GM23248 (cell line): ENCODE results near the gene LGALS7B.
"Not testable (repeated sequence)": the region's sequence is repeated elsewhere in the genome, so short reads cannot be mapped to it uniquely, and the experiment has no call there.

ENCODE experiments used
- EZH2 ChIP-seq: fragments of 200-600 bp; sonication (generic); IDR thresholded peaks from 2 replicates; pipeline ENCODE4 v1.6.1; 2018; ENCODE audit warnings: antibody characterized with exemption, mild to moderate bottlenecking; ENCODE audit not compliant: insufficient read depth, poor library complexity, severe bottlenecking
- EZH2phosphoT487 ChIP-seq: fragments of 200-600 bp; sonication (generic); IDR thresholded peaks from 2 replicates; pipeline ENCODE4 v1.6.1; 2018; ENCODE audit warnings: antibody characterized with exemption, moderate library complexity, mild to moderate bottlenecking, low read depth; ENCODE audit not compliant: insufficient read depth

GRCh38 chr19:38797781-38798180 is 8.8 kb downstream of the LGALS7B start:
- TF ChIP-seq EZH2phosphoT487, EZH2: not testable (repeated sequence)
